NCI-H1417 (cell line): Measurements from ENCODE around the gene ADI1.
A peak's percentile ranks its signal among the peaks of the same experiment; 100 is the strongest.
"Not testable (repeated sequence)": the region's sequence is repeated elsewhere in the genome, so short reads cannot be mapped to it uniquely, and the experiment has no call there.

Experiments
- DNase-seq, 3 experiments: peaks; one replicate each; lab custom pipeline; 2025; lab: John Stamatoyannopoulos, UW

ADI1 gene

DNA sequence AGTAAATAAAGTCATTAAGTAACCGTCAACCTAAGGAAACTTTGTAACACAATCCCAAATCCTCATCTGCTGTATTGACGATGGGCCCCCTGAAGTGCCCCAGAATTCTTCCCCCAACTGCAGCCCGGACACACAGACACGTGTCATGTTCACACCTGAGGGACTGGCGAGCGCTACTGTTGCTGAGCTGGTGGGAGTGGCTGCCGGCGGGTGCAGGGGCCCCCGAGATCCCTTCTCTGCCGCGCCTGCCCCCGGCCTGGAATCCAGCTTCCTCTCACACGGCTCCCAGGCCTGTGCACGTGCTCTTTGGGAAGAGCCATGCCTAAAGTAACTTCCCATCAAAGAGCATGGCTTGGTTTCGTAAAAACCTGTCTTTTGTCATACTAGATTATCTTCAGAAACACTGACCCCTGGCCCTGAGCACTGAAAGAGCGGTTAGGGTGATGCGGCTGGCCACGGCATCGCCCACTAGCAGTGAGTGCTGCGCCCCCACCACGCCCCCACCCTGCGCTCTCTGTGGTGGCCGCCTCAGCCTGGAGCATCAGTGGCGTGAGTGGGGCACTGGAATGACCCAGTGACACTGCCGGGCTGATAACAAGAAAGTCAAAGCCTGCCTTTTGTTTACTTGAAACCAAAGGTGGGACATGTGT is 56.0 kb downstream of the ADI1 start:
- no peak for DNase-seq

DNA sequence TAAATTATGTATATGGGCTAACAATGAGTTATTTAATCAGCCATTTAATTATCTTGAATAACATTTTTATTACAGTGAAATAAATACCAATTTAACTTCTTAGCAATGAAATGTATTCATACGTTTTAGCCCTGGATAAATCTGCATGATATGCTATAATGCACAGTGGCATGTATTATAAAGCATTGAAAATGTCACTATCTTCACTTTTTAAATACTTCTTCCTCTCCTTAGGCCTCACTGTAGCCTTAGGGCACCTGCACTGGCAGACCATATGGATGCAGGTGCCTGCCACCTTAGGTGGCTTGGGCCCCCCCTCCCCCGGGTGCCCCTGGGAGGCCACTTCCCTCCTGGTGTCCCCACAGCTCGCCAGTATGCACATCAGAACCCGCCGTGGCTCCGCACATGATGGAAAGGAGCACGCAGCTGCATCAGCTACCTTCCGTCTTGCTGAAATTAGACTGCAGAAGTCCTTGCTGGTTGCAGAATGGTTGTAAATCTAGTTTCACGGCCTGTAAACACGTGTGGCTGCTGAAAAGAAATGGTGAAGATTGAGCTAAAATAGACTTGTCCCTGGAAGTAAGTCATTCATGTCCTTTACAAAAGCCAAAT is 56.7 kb downstream of the ADI1 start:
- no peak for DNase-seq

DNA sequence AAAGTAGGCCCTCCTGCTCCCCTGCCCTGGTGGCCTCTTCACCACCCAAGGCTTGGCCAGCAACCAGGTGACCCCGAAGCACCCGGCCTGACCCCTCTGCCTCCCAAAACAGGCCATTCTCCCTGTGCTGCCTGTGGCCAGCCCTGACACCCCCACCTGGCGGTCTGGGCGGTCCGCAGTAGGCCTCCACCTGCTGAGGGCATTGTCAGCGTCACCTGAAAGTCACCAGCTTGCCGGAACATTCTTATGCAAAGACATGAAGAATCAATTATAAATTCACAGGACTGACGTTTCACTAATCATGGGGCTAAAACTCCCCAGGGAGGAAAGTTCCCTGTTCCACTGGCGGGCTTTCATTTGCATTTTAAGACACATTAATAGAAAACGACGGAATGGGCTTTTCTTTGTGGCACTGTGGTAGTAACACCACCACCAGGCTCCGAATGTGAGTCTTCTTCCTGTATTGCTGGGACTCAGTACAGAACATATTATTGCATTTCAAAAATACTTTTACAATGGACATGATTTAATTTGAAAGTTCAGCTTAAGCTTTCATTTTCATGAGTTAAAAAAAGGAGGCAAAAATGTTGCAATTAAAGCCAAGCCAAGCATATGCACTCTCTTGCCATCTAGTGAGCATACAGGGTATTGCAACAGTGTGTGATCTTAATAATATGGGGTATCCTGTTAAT is 57.4 kb downstream of the ADI1 start:
- peak; percentile 12 to 87 (median 81) for DNase-seq

DNA sequence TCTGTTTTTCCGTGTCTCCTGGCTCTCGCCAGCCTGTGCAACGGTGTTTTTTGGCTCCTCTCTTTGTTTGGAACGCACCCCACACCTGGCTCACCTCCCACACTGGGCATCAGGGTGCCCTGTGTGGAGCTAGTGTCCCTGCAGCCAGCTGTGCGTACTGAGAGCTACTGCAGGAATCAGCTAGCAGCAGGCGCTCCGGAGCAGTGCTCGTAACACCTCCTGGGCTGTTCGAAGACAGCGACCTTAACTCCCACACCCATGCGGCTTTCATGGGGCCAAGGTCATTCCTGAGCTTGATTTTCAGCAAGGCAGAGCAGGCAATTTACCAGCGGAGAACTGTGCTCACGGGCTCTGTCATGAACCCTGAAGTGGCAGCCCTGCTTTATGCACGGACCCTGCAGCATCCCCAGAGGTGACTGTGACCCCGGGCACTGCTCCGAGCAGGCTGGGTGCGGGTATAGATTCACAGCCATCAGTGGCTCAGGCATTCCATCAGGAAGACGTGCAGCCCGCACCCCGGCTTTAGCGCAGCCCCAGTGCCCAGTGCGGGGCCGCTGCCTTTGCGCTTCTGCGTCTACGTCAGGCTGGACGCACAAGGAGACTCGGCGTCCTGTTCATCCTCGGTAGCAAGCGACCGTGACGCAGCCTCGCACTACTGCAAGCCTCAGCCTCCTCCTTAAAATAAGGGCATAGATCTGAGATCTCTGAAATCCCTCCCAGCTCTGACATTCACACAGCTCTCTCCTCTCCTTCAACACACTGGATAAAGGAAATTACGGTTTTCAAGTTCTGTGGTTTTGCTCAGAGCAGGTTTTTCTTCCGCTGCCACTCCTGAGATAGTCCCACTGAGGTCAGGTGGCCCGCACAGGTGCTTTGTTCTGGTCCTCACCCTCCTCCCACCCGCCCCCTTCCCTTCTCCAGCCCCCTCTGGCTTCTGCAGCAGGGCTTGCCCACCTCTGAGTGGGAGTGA is 58.2 kb downstream of the ADI1 start:
- no peak for DNase-seq

DNA sequence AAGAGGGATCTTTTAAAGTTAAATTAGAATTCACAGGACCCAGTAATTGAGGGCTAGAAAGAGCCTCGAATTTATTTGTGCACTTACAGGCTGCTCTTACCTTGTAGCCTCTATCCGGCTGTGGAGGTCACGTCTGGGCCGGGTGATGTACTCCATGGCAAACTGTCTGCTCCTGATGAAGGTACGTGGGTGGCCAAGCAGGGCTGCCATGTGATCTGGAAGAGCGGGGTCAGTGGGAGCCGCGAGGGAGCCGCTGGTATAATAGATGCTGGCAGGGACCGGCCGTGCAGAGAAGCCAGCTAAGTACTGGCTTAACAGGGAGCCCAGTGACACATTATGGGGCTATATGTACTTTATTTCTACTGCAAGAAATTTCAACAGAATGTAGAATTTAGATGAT is 59.2 kb downstream of the ADI1 start:
- DNase-seq, result peak in 1 of 3 experiments; percentile 23

GRCh38 chr2:3459185-3460015 is 59.9 kb downstream of the ADI1 start:
- DNase-seq, result no peak

GRCh38 chr2:3458396-3459184 is 60.7 kb downstream of the ADI1 start:
- no peak for DNase-seq

GRCh38 chr2:3457524-3458395 is 61.6 kb downstream of the ADI1 start:
- DNase-seq, result no peak

DNA sequence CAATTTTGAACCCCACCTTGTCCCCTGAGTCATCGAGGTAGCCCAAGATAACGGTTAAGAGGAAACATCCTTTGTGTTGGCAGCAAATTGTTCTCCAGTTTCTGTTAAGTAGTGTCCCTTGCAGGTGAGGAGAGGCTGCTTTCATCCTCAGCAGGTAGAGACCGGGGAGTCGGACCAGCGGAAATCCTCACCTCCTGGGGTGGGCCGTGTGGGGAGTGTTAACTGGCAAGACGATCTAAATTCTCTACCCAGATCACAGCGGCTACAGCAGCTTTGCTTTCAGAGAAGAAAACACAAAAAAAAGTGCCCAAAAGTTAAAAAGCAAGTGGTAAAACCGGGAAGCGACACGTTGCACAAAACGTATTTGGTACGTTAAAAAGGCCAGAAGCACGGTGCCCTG is 63.2 kb downstream of the ADI1 start:
- no peak for DNase-seq

- DNase-seq, result no peak
Measured at GRCh38 chr2:3454802-3455201, 64.5 kb downstream of the ADI1 start.

DNA sequence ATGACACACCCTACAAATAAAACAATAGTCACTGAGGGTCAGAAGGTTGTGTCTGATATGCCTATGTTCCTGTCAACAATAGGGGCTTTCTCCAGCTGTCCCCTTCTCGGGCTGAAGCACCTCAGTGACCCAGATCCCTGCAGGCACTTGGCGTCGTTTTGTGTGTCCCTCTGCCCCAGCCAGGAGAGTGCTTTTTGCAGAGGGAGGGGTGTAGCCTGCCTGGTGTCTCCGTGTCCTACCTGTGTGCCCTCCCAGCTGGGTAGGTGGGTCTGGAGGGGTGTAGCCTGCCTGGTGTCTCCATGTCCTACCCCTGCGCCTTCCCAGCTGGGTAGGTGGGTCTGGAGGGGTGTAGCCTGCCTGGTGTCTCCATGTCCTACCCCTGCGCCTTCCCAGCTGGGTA is 65.3 kb downstream of the ADI1 start:
- not testable (repeated sequence) for DNase-seq

DNA sequence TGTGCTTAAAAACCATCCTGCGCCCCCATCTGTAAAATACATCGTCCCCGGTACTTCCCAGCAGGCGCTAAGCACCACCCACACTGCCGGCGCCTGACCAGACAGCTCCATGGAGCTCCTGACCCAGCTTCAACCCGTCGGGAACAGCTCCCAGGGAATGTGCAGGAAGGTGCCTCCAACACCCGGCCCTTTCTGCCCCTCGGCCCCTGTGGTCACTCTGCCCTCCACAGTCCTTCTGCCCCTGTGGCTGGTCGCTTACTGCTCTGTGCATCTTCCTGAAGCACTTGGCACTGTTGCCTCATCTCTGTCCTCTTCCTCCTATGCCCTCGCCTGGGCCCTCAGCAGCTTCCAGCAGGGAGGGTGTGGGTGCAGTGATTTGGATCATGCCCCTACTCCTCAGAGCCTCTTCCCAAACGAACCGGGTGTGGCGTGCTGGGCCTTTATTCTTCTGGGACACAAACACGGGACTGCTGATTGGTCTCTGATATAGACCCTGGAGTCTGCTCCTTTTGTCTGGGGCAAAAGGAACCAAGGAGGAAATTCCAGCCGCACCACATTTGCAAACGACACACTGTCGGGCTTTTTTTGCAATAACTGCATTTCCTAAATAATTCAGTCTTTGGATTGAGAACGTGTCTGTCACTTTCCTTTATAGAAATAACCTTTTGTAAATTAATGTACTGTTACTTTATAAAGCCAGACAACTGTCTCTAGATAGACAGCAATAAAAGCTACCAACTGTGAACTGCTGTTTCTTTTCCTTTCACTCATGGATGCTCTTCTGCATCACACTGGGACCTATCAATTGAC is 65.9 kb downstream of the ADI1 start:
- DNase-seq, result no peak

- no peak for DNase-seq
Measured at GRCh38 chr2:3451926-3452671, 67.2 kb downstream of the ADI1 start.

DNA sequence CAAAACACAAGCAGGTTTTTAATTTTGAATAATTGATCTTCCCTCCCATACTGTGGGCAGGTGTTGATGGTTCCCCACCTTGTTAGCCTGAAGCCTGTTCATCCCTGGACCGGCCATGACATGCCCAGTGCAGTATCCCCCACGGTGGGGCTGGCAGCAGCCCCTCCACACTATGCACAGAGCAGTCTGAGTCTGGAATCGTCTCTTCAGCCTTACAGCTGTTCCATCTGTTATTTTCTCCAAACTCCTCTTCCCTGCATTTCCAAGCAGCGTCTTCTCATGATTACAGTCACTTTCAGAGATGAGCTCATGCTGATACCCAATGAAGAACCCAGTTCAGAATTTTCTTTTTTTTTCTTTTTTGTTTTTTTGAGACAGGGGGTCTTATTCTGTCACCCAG is 68.2 kb downstream of the ADI1 start:
- DNase-seq, result peak in 2 of 3 experiments; percentile 72 to 94

- peak; percentile 72 to 94 (median 78) for DNase-seq
Measured at GRCh38 chr2:3450385-3451010, 68.8 kb downstream of the ADI1 start.

GRCh38 chr2:3449936-3450335 is 69.4 kb downstream of the ADI1 start:
- DNase-seq, result no peak

GRCh38 chr2:3449086-3449485 is 70.2 kb downstream of the ADI1 start:
- peak in 2 of 3 experiments; percentile 15 to 93 for DNase-seq
